ENCODE measurements around the gene CUEDC1.
"Not testable (repeated sequence)": the region's sequence is repeated elsewhere in the genome, so short reads cannot be mapped to it uniquely, and the experiment has no call there.

Gene CUEDC1

DNA sequence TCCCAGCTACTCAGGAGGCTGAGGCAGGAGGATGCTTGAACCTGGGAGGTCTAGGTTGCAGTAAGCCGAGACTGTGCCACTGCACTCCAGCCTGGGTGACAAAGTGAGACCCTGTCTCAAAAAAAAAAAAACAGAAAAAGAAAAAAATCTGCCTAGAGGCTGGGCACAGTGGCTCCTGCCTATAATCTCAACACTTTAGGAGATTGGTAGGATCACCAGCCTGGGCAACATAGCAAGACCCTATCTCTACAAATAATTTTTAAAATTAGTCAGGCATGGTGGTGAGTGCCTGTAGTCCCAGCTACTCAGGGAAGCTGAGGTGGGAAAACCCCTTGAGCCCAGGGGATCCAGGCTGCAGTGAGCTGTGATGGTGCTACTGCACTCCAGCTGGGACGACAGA lies 17.7 kb downstream of the CUEDC1 start:
- DNase-seq = no peak

DNA sequence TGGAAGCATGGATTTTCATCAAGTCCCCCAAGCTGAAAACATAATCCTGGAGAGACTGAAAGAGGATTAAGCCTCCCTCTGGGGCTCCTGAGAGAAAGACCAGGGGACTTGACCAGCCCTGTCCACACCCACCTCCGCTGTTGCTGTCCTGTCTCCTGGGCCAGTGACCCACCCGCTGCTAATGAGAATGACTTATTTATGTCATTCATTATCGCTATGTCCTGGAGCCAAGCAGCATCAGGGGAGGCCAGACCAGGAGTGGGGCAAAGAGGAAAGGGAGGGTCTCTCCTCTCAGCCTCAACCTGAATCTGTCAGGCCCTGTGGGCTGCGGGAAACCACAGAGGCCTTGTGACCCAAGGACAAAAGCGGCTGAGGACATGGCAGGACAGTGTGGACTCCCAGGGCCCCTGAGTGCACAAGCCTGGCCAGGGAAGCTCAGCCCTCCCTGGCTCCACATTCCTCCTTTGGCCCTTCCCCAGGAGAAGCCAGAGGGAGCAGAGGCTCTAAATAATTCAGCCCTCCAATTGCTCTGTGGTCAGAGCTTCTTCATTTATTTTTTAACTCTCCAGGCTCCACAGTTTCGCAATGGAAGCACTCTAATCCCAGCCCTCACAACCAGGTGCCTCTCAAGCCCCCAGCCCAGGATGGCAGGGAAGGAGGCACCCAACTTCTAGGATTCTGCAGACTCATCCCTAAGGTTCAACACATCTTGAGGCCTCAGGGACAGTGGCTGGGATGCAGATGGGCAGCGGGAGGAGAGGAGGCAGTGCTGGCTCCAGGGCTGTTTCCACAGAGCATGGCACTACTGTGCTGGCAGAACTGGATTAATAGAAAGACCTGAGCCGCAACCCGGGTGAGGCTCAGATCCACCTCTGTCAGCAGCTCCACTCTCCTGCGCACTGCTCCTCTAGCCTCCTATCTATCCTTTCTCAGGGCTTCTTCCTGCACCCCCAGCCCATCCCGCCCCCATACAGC lies 19.1 kb downstream of the CUEDC1 start:
- DNase-seq = no peak

DNA sequence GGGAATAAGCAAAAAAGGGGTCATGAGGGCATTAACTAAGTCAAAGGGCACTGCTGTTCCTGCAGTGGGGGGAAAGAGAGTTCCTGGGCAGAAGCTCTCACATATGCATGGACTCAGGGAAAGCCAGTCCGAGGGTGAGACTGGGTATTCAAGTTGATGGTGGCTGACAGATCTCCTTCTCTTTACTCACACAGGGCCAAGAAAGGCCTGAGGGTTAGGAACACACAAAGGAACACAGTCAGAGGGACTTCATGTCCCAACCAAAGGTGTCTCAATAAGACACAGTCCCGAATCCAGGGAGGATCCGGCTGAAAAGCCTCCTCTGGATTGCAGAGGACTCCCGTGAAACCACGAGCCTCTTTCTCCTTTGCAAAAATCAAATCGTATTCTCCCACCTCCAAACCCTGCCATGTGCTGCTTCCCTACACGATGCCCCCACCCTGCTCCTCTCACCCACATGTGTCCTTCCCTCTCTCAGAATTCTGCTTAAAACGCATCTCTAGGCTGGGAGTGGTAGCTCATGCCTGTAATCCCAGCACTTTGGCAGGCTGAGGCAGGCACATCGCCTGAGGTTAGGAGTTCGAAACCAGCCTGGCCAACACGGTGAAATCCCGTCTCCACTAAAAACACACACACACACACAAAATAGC lies 23.6 kb downstream of the CUEDC1 start:
- no peak for DNase-seq

DNA sequence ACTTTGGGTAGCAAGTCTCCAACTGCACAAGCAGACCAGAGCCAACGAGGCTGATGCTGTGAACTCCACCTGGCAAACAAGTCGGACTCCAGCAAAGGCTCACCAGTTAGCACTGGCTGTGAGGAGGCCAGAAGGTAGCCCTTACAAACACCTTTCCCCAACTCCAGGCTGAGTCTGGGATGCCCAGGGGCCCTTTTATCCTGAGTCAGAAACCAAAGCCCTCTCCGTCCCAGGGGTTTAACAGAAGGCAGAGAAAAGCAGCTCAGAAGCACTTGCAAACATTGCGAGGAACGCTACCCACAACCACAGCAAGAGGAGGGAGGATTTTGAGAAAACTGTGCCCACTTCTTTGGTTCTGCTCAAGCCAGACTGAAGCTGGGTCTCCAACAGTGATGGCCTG lies 25.0 kb downstream of the CUEDC1 start:
- no peak for DNase-seq

DNA sequence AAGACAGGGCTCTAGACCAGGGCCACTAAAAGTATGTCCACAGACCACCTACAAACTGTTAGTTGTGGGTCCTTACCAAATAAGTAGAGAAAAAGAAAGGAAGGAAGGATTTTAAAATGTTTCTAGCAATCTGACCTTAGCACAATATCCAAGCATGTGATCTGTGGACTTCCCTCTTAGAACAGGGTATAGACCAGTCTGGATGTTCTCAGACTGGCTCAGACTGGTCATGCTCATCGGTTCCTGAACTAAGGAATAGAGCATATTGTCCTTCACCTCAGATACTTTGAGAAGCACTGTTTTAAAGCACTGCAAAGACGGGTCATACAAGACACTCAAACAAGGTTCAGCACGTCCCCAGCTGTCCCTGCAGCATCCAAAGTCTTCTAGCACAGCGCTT lies 25.8 kb downstream of the CUEDC1 start:
- no peak for DNase-seq

DNA sequence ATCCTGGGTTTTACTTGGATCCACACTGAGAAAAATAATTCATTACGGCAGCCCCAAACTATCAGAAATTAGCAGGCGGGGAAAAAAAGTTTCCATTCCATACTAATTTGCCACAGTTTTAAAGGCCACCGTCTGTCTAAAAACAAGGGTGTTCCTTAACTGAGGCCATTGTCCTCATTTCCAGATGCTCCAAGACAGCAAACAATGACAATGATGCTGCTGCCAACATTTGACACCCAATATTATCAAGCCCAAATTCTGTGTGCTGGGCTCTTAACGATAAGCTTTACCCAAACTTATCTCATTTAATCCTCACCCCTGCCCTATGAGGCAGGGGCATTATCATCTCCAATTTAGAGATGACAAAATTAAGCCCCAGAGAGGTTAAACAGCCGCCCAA lies 26.3 kb downstream of the CUEDC1 start:
- no peak for DNase-seq

DNA sequence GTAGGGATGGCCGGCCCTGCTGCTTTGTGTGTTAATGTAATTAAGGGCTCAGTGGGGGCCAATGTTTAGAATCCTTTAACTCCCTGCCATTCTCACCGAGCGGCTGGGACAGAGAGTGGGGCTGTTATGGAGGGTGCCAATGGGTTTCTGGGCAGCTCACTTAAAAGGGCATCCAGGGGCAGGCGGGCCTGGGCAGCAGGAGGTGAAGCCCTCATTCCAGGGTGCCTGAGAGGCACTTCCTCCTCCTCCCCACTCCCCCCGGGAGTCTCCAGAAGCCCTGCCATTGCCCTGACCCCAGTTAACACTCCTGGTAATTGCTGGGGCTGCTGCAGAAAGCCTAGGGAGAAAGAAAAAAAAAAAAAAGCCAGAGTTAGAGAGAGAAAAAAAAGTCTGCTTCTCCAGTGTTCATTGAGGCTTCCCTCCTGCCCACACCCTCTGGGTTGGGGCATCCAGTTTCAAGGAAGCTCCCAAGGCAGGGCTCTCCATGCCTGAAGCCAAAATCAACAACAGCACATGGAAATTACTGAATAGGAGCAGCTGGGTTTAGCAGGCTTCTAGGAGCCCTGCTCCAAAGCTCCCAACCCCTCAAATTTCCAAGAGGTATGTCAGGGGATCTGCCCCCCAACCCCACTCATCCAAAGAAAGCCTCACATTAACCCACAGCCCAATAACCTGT lies 28.0 kb downstream of the CUEDC1 start:
- DNase-seq = no peak

DNA sequence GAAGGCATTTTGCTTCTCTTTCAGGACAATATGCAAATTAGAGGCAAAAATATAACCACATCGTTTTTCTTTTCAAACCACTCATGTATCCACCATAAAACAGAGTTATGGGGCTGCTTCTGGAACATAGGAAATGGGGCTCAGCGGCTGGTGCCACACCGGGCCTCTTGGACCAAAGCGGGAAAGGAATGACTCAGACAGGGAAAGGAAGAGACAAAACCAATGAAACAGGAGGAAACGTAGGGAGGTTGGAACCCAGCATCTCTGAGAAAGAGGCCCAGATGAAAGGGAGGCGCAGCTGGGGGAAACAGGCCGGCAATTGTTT lies 28.5 kb downstream of the CUEDC1 start:
- no peak for DNase-seq

DNA sequence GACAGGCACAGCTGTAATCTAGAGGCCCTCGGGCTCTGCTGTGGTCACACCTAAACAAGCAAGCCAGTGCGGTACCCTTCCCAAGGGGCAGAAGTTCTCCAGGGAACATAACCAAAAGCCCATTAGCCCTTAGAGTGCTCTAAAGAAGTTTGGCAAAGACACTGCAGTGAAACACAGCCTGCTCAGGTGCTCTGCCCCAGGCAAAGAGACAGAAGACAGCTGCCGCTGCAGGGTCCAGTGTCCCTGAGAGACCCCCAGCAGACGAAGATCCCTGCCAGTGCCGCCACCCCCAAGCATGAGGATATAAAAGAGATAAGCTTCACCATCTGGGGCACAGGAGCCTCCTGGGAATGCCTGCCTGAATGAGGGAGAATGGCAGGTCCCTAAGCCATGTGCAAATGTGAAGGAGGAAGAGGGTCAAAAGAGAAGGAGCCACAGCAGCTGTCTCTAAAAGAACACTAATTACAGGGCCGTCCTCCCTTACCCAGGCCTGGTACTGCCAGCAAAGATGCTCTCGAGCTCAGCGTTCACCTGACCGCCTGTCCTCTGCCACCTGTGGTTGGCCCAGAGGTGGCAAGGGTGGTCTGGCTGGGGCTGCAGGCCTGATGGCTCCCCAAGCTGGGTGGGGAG lies 29.7 kb downstream of the CUEDC1 start:
- DNase-seq = no peak

DNA sequence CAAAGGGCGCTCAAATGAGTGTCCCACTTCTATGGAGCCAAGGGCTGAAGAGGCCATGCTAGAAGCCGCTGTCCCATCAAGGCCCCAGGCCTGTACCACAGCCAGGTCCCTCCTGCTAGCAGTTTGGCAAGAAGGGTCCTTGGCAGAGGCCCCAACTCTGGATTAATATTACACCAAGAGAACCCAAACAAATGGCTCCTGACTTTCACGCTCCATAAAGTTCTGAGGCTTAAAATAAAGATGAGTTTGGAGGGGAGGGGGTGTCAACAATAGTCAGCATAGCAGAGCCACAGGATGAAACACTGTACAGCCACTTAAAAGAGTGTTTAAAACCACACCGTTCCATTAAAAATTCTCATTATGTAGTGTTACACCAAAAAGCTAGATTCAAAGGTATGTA lies 30.5 kb downstream of the CUEDC1 start:
- DNase-seq = no peak

DNA sequence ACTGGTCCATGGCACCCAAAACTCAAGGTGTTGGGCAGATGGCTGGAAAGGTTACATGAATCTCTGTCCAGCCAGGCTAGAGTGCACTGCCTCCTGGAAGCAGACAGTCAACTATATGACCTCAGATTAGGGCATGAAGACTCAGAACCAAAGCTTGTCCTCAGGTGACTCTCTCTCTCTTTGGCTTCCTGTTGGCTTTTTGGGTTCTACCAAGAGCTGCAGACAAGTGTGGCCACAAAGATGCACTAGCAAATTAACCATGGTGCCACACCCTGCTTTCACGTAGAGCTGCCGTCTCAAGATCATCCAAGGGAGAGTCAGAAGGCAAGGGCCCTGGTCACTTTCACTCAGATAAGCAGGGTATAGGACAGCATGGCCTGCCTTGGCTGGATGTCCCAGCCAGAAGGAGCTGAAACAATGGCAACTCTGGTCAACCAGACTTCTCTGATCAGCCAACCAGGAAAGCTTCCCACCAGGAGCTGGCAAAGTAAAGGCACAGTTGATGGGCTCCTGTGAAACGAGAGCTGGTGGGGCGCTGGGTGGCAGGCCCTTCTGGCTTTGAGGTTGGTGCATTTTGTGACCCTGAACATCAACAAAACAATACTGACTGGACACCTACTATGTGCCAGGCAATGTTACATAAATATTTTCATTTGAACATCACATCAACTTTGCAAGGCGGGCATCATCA lies 31.9 kb downstream of the CUEDC1 start:
- DNase-seq = no peak

DNA sequence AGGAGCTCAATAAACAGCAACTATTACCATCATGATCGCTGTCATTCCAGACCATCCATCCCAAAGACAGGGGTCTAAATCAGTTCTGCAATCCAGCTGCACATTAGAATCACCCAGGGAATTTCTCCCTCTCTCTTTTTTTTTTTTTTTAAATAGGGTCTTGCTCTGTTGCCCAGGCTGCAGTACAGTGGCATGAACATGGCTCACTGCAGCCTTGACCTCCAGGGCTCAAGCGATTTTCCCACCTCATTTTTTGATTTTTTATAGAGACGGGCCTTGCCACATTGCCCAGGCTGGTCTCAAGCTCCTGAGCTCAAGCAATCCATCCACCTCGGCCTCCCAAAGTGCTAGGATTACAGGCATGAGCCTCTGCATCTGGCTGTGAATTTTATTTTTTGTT lies 32.5 kb downstream of the CUEDC1 start:
- DNase-seq = not testable (repeated sequence)

DNA sequence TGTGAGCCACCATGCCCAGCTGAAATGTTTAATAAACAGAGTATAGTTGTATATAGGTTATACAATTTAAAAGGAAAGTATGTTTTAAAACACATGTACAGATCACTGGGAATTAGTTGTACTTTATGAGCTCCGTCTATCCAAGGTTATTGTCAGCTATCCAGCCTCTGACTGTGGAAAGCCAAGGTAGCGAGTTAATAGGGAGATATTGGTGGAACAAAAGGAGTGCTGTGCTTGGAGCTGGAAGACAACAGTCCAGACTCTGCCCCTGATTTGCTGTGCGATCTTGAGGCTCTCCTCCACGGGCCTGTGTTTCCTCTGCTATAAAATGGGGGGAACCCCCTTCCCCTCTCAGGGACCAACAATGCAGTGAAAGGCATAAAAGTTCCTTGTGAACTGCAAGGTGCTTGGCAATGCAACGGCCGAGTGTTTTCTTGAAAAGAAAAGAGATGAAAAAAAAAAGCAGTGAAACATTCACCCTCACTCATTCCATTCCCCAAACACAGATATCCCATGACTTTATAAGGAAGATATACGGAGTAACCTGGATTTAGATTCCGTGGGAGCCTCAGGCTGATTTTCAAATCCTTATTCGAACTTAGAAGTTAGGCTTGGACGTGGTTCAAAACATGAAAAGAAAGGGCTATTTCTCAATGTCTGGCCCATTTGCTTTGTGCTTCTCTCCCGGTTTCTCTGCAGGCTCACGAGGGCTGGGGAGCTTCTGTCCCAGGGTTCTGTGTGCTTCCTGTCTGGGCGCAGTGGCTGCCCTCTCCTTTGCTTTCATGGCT lies 34.1 kb downstream of the CUEDC1 start:
- DNase-seq = no peak

DNA sequence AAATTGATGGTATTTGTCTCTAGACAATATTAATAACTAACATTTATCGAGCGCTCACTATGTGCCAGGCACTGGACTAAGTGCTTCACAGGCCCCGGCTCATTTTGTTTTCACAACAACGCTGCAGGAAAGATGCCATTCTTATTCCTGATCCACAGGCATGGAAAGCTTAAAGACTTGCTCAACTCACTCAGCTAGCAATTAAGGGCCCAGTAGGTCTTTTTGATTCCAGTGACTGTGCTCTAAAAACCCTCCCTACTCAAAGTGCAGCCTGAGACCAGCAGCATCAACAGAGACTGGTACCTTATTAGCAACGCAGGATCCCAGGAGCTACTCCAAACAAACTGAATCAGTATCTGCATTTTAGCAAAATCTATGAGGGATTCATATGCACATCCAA lies 35.3 kb downstream of the CUEDC1 start:
- DNase-seq = no peak

DNA sequence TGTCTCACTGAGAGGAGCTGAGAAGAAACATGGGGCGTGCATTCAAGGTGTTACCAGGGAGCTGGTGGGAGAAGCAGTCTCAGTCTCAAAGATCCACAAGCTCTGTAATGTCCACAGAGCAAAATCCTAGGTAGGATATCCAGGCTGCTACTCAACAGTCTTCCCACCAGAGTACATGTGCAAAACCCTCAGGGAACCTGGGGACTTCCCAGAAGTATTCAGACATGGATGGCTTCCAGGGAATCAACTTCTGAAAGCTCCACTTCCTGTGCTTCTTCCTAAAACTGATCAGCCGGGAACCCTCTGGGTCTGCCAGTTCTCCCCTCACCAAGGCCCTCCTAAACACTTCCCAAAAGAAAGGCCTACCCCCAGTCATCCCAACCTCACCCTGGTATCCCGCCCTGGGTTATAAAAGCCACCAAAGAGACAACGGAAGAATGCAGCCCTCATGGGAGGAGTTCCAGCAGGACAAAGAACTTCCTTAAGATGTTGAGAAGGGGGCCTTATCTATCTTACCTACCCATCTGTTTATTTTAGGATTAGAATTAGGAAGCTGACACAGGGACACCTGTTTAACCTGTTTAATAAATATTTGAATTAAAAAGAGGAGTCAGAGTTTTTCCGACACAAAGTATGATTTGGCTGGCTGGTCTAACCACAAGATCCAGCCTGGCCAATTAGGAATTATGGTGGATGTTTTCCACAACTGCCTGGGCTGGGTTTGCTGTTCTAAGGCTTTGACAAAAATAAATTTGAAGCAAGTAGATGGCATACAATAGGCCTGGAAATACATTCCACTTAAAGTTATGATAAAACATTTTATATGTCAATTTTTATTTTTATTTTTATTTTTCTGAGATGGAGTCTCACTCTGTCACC lies 37.0 kb downstream of the CUEDC1 start:
- DNase-seq = no peak

DNA sequence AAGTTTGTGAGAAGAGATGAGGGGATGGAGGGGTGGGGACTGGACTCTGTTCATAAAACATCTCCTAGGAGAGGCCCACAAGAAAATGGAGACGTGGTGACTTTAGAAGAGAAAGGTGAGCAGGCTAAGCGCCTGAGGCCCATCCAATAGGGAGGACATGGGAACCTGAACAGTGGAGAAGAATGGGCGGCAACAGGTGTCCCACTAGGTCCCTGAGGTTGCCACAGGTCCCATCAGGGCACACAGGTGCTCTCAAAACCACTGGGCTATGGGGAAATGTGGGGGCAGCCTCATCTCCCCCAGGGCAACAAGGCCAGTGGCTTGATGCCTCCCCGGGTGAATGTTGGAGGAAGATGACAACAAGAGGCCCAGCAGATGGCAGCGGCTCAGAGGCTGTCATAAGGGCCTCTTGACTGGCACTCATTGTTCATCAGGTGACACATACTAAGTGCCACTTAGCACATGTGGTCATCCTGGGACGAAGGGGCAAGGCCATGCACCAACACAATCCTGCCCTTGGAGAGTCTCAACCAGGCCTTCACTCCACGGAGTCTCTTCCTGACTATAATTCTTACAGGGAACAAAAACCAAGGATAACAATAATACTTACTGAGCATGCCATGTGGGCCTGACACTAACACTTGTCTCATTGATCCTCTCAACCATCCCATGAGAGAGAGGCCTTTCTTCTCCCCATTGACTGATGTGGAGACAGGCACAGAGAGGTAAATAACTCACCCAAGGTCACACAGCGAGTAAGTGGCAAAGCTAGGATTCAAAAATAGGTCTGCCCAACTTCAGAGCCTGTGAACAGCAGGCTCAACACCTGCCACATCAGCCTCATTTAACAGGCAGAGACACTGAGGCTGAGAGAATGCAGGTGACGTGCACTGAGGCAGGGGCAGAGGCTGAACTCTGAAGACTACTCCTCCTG lies 38.0 kb downstream of the CUEDC1 start:
- peak; percentile 40 to 77 for DNase-seq

DNA sequence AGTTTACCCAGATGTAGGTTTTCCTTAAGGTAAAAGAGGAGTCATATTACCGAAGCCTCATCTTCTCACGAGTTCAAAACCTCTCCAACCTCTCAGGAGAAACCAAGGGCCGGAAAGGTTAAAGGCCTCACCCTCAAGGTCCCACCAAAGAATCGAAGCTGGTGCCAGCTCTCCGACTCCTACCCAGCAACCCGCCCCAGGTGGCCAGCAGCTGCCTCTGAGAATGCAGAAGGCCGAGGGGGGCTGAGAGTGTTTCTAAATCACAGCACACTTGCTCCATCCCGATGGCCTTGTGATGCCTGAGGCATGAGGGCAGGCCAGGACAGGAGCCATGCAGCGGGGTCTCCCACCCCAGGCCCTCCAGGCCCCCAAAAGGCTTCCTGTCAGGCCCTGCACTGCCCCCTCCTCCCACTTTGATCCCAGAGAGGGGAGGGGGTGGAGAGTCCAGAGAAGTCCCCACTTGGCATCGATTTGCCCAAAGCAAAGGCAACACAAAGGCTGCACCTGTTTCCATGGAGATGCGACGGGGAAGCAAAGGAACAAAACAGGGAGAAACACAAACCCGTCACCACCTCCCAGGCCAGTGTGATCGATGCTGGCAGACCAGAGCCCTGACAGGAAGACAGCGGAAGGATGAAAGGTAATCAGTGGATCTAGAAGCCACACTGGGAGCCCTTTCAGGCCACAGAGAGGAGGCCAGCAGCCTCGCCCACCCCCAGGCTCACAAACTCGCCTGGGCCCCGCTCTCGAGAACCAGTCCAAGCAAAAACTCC lies 39.0 kb downstream of the CUEDC1 start:
- no peak for DNase-seq

DNA sequence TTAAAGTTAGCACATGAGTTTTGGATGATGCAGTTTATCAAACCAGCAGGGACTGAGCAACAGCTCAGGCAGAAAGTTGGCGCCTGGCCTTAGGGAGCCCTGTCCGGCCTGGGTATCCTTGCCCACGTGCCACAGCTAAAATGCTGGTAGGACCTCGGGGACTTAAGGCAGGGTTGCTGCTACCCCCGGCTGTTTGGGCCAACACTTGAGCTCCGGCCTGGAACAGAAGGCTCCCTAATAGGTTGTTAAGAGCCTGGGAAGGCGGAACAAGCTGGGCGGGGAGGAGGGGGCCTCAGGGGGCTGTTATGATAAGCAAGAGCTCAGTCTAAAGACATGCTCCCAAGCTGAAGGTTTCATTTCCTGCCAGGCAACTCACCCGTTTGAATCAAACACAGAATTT lies 39.7 kb downstream of the CUEDC1 start:
- no peak for DNase-seq
